DOHH2 (cell line): ENCODE results near the gene CAPN12.

Source experiments
- H3F3A ChIP-seq: fragments of 200-600 bp; sonication (generic), shearing (Covaris generic); 2 replicates; pipeline ENCODE4 v1.6.0; 2016; ENCODE audit warnings: antibody characterized with exemption, mild to moderate bottlenecking; ENCODE audit not compliant: control insufficient read depth, insufficient read depth
- H3K27ac ChIP-seq: fragments of 200-600 bp; sonication (generic); 2 replicates; pipeline ENCODE4 v1.5.1; 2014; ENCODE audit warnings: low read depth, mild to moderate bottlenecking, low read length, moderate library complexity
- H3K27me3 ChIP-seq: fragments of 200-600 bp; sonication (generic); 2 replicates; pipeline ENCODE4 v1.6.1; 2014; ENCODE audit warnings: mild to moderate bottlenecking, low read length, mixed read lengths; ENCODE audit not compliant: control insufficient read depth
- H3K36me3 ChIP-seq: fragments of 200-600 bp; sonication (generic); 2 replicates; pipeline ENCODE4 v1.6.1; 2014; ENCODE audit warnings: mild to moderate bottlenecking, low read length, moderate library complexity, mixed read lengths; ENCODE audit not compliant: control insufficient read depth
- H3K4me1 ChIP-seq: fragments of 200-600 bp; sonication (generic); 2 replicates; pipeline ENCODE4 v1.6.1; 2014; ENCODE audit warnings: mild to moderate bottlenecking, low read length, mixed read lengths; ENCODE audit not compliant: control insufficient read depth
- H3K4me2 ChIP-seq: fragments of 200-600 bp; sonication (generic); 2 replicates; pipeline ENCODE4 v1.6.0; 2014; ENCODE audit warnings: mild to moderate bottlenecking, low read length, moderate library complexity
- H3K4me3 ChIP-seq: fragments of 200-600 bp; sonication (generic); 2 replicates; pipeline ENCODE4 v1.5.1; 2014; ENCODE audit warnings: mild to moderate bottlenecking, low read length, mixed read lengths
- H3K79me2 ChIP-seq: fragments of 200-600 bp; sonication (generic); 2 replicates; pipeline ENCODE4 v1.6.1; 2014; ENCODE audit warnings: mild to moderate bottlenecking, low read length, mixed read lengths; ENCODE audit not compliant: control insufficient read depth
- H3K9me2 ChIP-seq: fragments of 200-600 bp; sonication (generic); replicated peaks from 2 replicates; pipeline ENCODE4 v1.6.1; 2014; ENCODE audit warnings: mild to moderate bottlenecking, low read length, mixed read lengths; ENCODE audit not compliant: control insufficient read depth
- H3K9me3 ChIP-seq: fragments of 200-600 bp; sonication (generic); 2 replicates; pipeline ENCODE4 v1.6.1; 2014; ENCODE audit warnings: antibody characterized with exemption, low read length, mixed read lengths; ENCODE audit not compliant: control insufficient read depth, insufficient read depth
- H4K20me1 ChIP-seq: fragments of 200-600 bp; sonication (generic); 2 replicates; pipeline ENCODE4 v1.6.0; 2014; ENCODE audit warnings: low read depth, mild to moderate bottlenecking, antibody characterized with exemption, low read length, moderate library complexity; ENCODE audit not compliant: control insufficient read depth, insufficient read depth
- CTCF ChIP-seq: fragments of 200-600 bp; sonication (generic); IDR thresholded peaks from one replicate; pipeline ENCODE4 v1.5.1; 2014; ENCODE audit warnings: antibody characterized with exemption, mild to moderate bottlenecking, low read depth, low read length; ENCODE audit not compliant: poor library complexity, severe bottlenecking
- EZH2phosphoT487 ChIP-seq: fragments of 200-600 bp; sonication (generic); IDR thresholded peaks from 2 replicates; pipeline ENCODE4 v1.6.1; 2017; ENCODE audit warnings: borderline replicate concordance, mild to moderate bottlenecking, antibody characterized with exemption, low read length, moderate library complexity, mixed read lengths

The CAPN12 gene

DNA sequence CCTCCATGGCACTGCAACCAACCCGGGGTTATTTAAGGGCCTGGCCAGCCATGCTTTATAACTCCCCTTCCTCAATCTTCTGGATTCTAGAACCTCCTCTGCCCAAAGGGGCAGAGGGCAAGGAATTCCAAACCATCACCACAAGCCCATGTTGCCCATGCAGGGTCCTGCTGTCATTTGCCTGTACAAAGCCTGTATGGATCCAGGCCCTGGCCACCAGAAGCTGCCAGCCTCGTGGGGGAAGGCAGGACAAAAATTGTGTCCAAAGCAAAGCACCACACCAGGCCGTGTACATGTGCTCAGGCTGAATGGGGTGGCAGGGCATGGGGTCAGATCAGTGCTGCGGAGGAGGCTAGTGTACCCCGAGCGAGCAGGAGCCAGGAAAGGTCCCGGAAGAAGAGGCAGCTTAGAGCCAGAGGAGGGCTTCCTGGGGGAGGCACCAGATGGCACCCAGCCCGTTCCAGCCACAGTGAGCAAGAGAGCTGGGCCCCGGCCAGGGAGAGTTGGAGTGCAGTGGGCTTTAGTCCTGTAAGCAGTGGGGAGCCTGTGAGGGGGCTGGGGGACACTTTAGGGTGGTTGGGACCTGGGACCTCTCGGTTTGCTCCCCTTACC, 35.8 kb downstream of the CAPN12 start:
- TF ChIP-seq EZH2phosphoT487 (no peak), CTCF (no peak)
- Histone ChIP-seq H3K27me3 (no peaks in the 10 kb centered on the region), H3K4me1 (no peaks in the 10 kb centered on the region), H3K27ac (no peak overlapping the region), H3K4me2 (no peak overlapping the region), H3K36me3 (peaks cover 75% of the 10 kb centered on the region), H3K4me3 (no peak overlapping the region), H3K9me3 (no peaks in the 10 kb centered on the region), H3K9me2 (no peaks in the 10 kb centered on the region), H3F3A (no peaks in the 10 kb centered on the region), H4K20me1 (no peaks in the 10 kb centered on the region), H3K79me2 (no peaks in the 10 kb centered on the region)

DNA sequence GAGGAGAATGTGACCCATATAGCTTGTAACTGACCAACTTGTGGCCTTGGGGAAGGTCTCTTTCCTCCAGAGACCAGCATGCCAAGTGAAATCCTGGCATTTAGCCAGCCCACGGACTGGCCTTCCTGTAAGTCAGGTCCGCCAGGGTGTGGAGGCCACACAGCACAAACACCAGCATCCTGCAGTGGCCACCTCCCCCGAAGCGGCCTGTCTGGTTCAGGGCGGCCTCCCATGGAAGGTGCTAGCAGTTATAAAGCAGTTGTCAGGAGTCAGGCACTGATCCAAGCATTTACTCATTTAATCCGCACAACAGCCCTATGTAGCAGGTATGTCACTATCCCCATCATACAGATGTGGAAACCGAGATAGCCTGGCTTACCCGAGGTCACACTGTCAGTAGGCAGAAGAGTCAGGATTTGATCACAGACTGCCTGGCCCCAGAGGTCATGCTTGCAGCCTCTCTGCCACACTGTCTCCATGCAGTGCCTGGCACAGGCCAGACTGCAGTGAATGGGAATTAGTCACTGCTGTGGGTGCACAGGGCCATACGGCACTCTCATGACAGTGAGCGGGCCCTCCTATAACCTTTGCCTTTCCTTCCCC, 36.7 kb downstream of the CAPN12 start:
- Histone ChIP-seq H4K20me1 (no peaks in the 10 kb centered on the region), H3K9me2 (no peaks in the 10 kb centered on the region), H3K27ac (no peak overlapping the region), H3K36me3 (peaks cover 79% of the 10 kb centered on the region), H3K27me3 (no peaks in the 10 kb centered on the region), H3K4me2 (no peak overlapping the region), H3K79me2 (no peaks in the 10 kb centered on the region), H3K4me3 (no peak overlapping the region), H3K4me1 (no peaks in the 10 kb centered on the region), H3F3A (no peaks in the 10 kb centered on the region), H3K9me3 (no peaks in the 10 kb centered on the region)
- TF ChIP-seq EZH2phosphoT487 (no peak), CTCF (no peak)

GRCh38 chr19:38706792-38707511, 37.3 kb downstream of the CAPN12 start:
- Histone ChIP-seq H4K20me1 (no peaks in the 10 kb centered on the region), H3K9me2 (no peaks in the 10 kb centered on the region), H3K4me3 (no peak overlapping the region), H3K4me1 (no peaks in the 10 kb centered on the region), H3K36me3 (peaks cover 83% of the 10 kb centered on the region), H3K27me3 (no peaks in the 10 kb centered on the region), H3K9me3 (no peaks in the 10 kb centered on the region), H3F3A (no peaks in the 10 kb centered on the region), H3K4me2 (no peak overlapping the region), H3K79me2 (no peaks in the 10 kb centered on the region), H3K27ac (no peak overlapping the region)
- no peak for TF ChIP-seq CTCF
- TF ChIP-seq EZH2phosphoT487: no peak
